ENCODE results near the gene S1PR2. TPM values are rescaled to one million over a fixed set of nuclear protein-coding genes. Genes with fewer than 3 reads are reported as not detected.

Gene S1PR2
- total and polyA plus RNA-seq, 9 of the 15 experiments (the other 6 are each of a cell fraction or from before 2014, with no cell fraction given) = 1.5 to 3.9 (median 2.0) TPM

- TF ChIP-seq ZNF449 (CRISPR knock-in tag; IDR thresholded peaks at IDR 0.05) (no peak), ARNT (IDR thresholded peaks at IDR 0.05) (no peak), ZC3H4 (CRISPR knock-in tag; IDR thresholded peaks at IDR 0.05; ENCODE audit: borderline replicate concordance) (no peak), SMAD4 (CRISPR knock-in tag; conservative IDR thresholded peaks at IDR 0.05) (no peak)
- TF ChIP-seq, protein P1, sequence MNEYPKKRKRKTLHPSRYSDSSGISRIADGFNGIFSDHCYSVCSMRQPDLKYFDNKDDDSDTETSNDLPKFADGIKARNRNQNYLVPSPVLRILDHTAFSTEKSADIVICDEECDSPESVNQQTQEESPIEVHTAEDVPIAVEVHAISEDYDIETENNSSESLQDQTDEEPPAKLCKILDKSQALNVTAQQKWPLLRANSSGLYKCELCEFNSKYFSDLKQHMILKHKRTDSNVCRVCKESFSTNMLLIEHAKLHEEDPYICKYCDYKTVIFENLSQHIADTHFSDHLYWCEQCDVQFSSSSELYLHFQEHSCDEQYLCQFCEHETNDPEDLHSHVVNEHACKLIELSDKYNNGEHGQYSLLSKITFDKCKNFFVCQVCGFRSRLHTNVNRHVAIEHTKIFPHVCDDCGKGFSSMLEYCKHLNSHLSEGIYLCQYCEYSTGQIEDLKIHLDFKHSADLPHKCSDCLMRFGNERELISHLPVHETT (CRISPR knock-in tag; conservative IDR thresholded peaks at IDR 0.05 in 1 of 2, IDR thresholded peaks at IDR 0.05 in 1 of 2) = no peak
- TF ChIP-seq, protein P2, sequence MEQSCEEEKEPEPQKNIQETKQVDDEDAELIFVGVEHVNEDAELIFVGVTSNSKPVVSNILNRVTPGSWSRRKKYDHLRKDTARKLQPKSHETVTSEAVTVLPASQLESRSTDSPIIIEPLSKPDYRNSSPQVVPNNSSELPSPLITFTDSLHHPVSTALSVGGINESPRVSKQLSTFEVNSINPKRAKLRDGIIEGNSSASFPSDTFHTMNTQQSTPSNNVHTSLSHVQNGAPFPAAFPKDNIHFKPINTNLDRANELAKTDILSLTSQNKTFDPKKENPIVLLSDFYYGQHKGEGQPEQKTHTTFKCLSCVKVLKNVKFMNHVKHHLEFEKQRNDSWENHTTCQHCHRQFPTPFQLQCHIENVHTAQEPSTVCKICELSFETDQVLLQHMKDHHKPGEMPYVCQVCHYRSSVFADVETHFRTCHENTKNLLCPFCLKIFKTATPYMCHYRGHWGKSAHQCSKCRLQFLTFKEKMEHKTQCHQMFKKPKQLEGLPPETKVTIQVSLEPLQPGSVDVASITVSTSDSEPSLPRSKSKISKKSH (CRISPR knock-in tag; IDR thresholded peaks at IDR 0.05) = no peak
Observed at GRCh38 chr19:10231612-10232228, 589 bp upstream of the S1PR2 start (continued).

Data from K562 (cell line).